A673 (cell line): ENCODE data around the gene MAML3.

Source experiments
- EZH2 ChIP-seq: fragments of 200-600 bp; sonication (generic); IDR thresholded peaks from 2 replicates; pipeline ENCODE4 v1.6.1; 2017; ENCODE audit warnings: borderline replicate concordance, low read depth, mild to moderate bottlenecking, mixed read lengths, antibody characterized with exemption, low read length; ENCODE audit not compliant: poor library complexity, severe bottlenecking
- TF ChIP-seq, protein P1 (sequence below): fragments of 300-800, 200-600 bp; sonication (generic); conservative IDR thresholded peaks from 2 replicates; pipeline ENCODE4 v1.5.1; 2017; ENCODE audit warnings: low read depth, mild to moderate bottlenecking, antibody characterized with exemption, low read length, moderate library complexity, mixed read lengths

DNA sequence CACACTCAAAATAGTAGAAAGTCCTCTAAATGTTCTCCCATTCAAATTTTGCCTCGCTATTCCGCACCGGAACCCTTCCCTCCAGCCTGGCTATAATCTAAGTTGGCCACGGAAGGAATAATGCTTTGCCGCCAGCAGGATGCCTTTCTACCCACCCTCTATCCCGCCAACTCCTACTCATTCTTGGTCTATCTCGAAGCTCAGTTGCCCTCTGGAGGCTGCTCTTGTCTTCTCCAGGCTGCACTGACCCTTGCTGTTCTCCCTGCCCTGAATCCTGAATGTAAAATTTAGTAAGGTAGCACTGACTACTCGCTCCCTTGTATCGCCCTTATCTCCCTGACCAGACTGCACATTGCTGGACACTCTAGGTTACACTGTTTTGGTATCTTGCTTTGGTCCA is 275.9 kb downstream of the MAML3 start:
- TF ChIP-seq, protein P1, sequence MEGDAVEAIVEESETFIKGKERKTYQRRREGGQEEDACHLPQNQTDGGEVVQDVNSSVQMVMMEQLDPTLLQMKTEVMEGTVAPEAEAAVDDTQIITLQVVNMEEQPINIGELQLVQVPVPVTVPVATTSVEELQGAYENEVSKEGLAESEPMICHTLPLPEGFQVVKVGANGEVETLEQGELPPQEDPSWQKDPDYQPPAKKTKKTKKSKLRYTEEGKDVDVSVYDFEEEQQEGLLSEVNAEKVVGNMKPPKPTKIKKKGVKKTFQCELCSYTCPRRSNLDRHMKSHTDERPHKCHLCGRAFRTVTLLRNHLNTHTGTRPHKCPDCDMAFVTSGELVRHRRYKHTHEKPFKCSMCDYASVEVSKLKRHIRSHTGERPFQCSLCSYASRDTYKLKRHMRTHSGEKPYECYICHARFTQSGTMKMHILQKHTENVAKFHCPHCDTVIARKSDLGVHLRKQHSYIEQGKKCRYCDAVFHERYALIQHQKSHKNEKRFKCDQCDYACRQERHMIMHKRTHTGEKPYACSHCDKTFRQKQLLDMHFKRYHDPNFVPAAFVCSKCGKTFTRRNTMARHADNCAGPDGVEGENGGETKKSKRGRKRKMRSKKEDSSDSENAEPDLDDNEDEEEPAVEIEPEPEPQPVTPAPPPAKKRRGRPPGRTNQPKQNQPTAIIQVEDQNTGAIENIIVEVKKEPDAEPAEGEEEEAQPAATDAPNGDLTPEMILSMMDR, result no peak
- no peak for TF ChIP-seq EZH2
